GM18951 (cell line): ENCODE measurements around the gene CDHR5.

ENCODE experiments used
- POLR2A ChIP-seq: IDR thresholded peaks from 4 replicates; pipeline ENCODE4 v1.6.1; 2011; ENCODE audit warnings: mild to moderate bottlenecking; ENCODE audit not compliant: insufficient read length, insufficient read depth; ENCODE audit errors: extremely low read depth
- in situ Hi-C: fragments of 300-500 bp; cut with MboI; formaldehyde crosslinking; loops from one replicate; pipeline ENCODE4 v1.12.0; 2022; ENCODE audit warnings: low sequenced_read_pairs, mixed read lengths, inconsistent platforms; ENCODE audit not compliant: unreplicated experiment

Gene CDHR5, protein sequence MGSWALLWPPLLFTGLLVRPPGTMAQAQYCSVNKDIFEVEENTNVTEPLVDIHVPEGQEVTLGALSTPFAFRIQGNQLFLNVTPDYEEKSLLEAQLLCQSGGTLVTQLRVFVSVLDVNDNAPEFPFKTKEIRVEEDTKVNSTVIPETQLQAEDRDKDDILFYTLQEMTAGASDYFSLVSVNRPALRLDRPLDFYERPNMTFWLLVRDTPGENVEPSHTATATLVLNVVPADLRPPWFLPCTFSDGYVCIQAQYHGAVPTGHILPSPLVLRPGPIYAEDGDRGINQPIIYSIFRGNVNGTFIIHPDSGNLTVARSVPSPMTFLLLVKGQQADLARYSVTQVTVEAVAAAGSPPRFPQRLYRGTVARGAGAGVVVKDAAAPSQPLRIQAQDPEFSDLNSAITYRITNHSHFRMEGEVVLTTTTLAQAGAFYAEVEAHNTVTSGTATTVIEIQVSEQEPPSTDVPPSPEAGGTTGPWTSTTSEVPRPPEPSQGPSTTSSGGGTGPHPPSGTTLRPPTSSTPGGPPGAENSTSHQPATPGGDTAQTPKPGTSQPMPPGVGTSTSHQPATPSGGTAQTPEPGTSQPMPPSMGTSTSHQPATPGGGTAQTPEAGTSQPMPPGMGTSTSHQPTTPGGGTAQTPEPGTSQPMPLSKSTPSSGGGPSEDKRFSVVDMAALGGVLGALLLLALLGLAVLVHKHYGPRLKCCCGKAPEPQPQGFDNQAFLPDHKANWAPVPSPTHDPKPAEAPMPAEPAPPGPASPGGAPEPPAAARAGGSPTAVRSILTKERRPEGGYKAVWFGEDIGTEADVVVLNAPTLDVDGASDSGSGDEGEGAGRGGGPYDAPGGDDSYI

DNA sequence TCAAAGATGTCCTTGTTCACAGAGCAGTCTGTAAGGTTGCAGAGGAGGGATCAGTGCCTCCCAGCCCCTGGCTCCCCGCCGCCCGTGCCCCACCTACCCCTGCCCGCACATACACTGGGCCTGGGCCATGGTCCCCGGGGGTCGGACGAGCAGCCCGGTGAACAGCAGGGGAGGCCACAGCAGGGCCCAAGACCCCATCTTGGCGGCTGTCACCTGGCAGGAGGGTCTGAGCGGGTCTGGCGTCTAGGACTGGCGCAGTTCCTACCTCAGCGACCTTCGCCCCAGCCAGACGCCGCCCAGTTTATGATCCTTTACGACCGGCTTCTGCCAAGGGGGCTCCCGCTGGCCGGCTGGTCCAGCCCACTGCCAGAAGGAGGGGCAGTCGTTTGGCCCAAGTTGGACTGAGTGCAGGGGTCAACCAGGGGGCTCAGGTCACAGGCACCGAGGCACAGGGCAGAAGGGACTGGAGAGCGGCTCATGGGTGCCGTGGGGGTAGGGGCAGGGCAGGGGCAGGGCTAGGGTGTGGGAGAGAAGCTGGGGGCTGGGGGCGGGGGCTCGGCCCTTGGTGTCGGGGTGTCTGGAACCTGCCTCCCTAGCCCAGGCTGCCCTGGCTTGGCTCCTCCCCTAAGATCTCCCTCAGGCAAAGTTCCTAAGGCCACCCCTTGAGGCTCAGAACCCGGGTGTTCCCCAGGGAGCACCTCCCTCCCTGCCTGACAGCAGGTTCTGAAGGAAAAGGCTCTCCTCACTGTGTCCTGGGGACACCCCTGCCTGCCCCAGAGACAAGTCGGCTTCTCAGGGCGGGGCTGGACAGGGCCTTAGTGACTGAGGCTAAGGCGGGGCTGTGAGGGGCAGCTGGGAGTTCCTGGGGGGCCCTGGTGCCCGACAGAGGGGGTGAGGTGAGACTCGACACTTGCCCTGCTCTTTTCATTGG, at the start of gene CDHR5:
CDHR5 (minus strand) TSS at position 251 of the 931 bp plus-strand sequence; CDS start at position 198, 53 bp downstream.
- in situ Hi-C loops = no loop called here
- TF ChIP-seq POLR2A = no peak

DNA sequence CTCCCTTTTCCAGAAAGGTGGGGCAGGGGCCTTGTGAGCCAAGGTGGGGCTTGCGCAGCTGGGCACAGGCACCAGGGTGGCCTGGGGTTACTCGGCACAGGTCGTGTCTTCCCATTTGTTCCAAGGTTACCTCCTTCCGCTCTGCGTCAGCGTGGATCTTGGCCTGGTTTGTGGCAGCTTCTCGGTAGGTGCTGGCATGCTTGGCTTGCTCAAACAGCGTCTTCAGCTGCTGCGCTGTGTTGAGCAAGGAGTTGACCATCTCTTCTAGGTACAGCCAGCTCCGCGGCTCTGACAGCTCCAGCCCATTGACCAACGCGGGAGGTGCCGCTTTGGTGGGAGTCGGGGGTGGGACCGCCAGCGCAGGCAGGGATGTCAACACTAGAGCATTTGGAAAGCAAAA, 49.7 kb upstream of the CDHR5 start:
- no peak for TF ChIP-seq POLR2A
- in situ Hi-C loops = no loop called here

DNA sequence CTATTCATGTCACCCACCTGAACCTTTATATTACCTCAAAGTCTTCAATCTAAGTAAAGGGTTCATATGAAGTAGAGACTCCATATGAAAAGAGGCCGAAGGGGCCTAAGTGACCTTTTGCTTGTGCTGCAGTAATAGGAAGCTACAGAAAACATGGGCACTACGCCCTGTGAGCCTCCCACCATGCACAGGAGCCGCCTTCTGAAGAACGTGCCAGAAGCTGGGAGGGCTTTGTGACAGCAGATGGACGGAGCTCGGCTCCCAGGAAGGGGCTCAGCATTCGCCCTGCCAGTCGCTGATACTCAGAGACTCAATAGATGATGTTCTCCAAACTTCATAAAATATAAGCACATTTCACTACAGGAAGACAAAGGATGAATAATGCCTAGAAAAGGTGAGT, 49.1 kb upstream of the CDHR5 start:
- no peak for TF ChIP-seq POLR2A
- in situ Hi-C loops = no loop called here

DNA sequence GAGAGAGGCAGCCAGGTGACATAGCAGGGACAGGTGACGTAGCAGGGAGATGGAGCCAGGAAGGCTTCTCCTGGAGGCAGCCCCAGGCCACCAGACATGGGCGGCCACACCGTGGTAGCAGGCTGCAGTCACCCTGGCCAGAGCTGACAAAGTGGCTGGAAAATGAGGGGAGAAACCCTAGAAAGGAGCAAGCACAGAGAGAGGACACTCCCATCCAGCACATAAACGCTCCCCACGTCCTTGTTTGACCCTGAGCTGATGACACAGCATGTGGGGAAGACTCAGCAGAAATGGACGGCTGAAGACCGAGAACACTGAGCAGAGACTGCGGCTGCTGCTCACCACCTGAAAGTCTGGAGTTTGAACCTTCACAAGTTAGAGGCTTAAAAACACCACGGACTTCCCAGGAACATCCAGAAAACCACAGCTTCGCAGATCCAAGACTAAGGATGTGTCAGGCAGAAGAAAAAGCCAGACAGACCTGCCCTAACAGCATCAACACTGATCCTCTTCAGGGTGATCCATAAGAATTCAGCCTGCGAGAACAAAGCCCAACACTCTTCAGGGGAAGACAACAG, 41.0 kb upstream of the CDHR5 start:
- in situ Hi-C loops = no loop called here
- TF ChIP-seq POLR2A = no peak

DNA sequence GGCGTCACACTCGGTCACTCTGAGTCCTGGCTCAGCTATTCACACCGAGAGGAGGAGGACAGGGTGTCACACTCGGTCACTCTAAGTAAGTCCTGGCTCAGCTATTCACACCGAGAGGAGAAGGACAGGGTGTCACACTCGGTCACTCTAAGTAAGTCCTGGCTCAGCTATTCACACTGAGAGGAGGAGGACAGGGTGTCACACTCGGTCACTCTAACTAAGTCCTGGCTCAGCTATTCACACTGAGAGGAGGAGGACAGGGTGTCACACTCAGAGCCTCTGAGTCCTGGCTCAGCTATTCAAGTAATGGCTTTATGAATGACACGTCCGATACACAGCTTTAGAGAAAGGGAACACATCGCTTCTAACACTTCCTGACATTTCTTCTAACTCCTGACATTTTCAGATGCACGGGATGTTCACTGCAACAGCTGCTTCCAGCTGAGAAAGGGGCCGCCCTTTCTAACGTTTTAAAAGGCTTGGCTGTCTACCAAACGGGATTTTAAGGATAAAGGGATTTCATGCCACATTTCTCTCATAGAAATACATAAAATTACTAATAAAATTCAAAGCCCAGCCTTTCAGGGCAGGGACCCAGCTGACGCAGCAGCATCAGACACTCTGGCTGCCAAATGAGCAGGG, 40.4 kb upstream of the CDHR5 start:
- no peak for TF ChIP-seq POLR2A
- in situ Hi-C loops = no loop called here

DNA sequence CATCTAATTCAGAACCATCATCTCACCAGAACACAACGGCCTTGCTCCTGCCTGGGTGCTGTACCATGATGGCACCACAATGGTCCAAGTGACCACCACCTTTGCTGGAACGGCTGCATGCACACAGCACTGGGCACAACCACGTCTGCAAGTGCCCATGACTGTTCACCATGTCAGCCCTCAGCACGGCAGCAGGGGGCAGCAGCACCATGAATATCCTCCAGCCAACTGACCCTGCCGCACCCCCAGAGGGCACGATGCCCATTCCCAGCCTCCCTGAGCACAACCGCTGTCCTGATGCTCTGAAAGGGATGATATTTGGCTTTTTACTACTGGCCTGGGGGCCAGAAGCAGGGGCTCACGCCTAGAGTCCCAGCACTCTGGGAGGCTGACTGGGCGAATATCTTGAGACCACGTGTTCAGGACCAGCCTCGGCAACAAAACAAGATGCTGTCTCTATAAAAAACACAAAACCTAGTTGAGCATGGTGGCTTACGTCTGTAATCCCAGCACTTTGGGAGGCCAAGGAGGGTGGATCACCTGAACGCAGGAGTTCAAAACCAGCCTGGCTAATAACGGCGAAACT, 38.0 kb upstream of the CDHR5 start:
- in situ Hi-C loops = no loop called here
- no peak for TF ChIP-seq POLR2A

DNA sequence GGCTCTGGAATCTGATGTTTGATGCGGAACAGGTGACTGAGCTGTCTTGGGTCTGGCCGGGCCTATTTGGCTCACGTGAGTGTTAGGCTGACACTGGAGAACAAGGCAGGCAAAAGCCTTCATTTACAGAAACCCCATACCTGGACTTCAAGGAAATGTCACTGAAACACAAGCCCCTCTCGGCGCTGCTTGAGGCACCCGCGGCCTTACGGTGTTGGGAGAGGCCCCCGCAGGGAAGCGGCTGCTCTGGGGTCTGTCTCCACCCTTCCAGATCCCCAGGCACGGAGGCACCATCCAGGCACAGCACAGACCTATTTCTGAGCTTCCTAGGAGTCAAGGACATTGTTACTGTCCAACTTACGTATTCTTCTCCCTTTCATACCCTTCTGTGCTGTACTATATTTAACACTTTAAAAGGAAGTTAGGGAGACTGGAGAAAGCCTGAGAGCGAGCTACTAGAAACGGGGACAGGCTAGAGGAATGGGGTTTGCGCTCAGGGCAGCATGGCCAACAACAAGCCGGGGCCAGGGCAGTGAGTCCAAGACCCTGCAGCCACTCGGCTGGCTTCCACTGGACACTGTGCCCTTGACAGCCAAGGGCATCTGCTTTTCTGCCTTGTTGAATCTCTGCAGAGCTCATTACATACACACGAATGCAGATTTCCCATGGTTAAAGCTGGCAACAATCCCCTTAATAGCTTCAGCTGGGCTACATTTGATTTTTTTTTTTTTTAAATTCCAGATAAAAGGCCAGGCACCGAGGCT, 36.1 kb upstream of the CDHR5 start:
- TF ChIP-seq POLR2A = no peak
- in situ Hi-C loops = no loop called here

DNA sequence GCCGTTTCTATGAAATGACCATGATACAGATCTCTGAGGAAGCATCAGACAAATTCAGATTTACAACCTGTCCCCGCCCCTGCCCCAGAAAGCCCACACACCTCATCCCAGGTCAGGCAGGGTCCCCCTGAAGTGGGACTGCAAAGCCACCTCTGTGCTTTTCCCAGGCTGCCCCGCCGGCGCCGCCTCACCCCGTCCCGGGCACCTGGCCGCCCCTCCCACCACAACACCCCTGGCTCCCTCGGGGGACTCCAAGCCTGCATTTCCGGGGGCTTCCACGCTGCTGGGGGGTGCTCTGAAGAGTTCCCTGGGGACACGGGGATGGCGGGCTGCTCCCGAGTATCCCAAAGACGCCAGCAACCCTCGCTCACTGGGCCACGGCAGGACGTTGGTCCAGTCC, 35.5 kb upstream of the CDHR5 start:
- in situ Hi-C loops = no loop called here

DNA sequence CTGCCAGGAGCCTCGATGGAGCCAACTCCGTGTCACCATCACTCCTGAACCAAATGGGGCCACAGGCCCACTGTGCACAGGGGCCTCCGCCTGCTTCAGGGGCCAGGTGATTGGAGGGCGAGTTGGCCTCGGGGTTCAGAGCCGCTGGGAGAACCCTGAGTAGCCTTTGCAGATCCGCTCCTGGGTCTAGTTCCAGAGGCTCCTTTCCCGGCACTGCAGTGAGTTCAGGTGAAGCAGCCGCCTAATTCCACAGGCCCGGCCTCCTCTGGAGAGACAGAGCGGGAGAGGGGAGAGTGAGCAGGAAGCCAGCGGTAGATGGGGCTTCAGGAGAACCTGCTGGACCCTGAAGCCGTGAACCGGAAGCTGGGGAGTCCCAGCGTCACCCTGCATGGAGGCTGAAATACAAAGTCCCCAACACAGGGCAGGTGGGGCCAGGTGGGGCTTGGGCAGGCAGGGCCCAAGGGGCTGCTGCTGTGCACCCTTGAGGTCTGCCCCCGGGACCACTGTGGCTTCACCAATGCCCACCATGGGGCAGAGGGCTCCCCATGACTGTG, 34.9 kb upstream of the CDHR5 start:
- TF ChIP-seq POLR2A = no peak
- in situ Hi-C loops = no loop called here

More for the DNA sequence above, 35.5 kb upstream of the CDHR5 start:
- TF ChIP-seq POLR2A = no peak

DNA sequence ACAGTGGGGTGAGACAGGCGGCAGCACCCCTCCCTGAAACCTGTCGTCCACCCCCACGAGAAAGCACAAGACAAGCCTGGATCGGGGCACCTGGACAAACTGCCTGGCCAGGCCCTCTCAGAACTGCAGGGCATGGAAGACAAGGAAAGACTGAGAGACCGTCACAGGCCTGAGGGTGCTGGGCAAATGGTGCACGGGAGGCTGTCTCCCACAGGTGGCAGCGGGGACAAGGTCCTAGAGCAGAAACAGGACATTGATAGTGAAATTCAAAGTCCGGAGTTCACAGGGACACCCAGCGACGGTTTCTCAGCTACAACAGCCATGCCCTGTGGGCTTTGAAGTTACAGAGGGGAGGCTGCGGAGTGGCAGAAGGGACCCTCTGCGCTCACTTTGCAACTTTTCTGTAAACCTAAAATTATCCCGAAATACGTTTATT, 33.0 kb upstream of the CDHR5 start:
- in situ Hi-C loops = no loop called here

DNA sequence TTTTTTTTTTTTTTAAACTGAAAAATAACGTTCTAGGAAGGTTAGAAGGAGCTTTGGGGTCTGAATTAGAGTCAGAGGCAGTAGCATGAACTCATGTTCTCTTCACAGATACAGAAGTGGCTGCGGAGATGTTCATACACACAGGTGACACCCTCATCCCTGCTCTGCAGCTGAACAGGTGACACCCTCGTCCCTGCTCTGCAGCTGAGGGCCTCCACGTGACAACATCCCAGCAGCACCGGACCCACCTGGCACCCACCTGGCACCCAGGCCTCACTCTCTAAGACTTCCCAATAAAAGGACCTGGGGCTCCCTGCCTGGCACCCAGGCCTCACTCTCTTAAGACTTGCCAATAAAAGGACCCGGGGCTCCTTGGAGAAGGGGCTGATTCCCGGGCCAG, 32.1 kb upstream of the CDHR5 start:
- no peak for TF ChIP-seq POLR2A
- in situ Hi-C loops = no loop called here

More for the DNA sequence above, 33.0 kb upstream of the CDHR5 start:
- no peak for TF ChIP-seq POLR2A
